HG03175 (cell line): ENCODE results near the gene IRS1.

Experiments
- ATAC-seq: cut with Tn5 transposase; IDR thresholded peaks from one replicate; pipeline ENCODE4 v1.9.1; 2021; ENCODE audit warnings: mild to moderate bottlenecking, moderate library complexity; ENCODE audit not compliant: unreplicated experiment

Gene IRS1

DNA sequence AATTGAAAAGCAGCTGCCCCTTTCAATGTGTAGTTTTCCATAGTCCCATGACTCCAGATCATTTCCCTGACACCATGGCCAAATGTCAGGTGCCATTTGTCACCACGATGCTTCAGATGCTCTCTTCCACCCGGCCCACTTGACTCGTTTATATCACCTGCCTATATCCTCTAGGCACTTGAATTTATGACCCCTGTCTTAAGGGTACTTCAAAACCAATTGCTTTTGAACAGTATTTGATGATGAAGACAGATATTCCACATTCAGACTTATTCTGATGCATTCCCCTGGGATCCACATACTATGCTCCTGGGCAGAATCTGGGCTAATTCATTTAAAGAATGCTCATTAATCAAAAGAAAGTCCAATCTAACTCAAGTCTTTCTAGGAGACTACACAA, 19.3 kb upstream of the IRS1 start:
- ATAC-seq = no peak

DNA sequence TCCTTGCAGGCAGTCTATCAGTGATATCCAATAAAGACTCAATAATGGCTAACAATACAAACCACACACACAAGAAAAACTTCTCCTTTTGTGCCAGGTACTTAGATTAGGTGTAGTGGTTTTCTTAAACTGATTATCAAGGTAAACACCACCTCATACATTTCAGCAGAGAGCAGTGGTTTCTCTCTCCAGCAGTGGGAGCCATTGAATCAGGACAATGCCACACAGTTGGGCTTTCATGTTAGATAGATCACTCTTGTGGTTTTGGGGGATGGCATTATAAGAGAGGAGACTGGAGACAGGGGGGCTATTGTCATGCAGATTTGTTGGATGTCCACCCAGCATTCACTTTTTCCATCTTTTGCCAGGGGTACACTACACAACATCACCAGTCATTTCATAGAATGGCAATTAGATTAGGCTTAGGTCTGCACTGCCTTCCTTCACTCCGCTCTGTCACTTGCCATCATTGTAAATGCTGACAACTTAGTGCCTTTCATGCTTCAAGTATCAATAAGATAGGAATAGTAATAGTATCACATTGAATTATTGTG, 13.6 kb upstream of the IRS1 start:
- no peak for ATAC-seq

DNA sequence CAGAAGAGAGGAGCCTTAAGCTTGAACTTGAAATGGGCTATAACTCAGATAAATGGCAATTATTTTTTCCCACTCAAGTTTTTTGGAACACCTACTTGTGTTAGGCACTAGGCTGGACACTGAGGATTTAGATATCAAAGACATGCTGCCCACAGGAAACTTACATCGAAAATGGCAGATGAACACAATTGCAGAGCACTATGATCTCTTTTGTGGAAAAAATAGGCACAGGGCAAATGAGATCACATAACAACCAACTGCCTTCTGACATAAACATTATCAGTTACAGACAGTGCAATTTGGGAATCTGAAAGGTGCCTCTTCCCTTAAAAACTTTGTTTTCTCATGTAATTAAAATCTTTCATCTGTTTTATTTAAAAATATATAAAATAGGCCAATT, 3.8 kb upstream of the IRS1 start:
- no peak for ATAC-seq

DNA sequence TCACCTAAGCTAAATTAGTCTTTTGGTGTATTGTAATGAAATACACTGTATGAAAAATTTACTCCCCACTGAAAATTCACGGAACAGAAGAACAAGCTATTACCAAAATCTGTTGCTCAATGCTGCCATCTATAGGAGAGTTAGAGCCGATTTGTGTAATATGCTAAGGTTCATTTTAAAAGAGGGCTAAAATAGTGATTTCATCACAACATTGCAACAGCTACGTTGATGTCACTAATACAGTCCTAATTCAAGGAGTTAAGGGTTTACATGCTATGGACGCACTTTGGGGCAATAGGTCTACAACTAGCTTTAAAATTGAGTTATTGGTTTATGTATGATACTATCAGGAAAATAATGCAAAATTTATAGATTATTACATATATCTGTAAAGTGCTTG, 3.0 kb upstream of the IRS1 start:
- ATAC-seq = no peak

DNA sequence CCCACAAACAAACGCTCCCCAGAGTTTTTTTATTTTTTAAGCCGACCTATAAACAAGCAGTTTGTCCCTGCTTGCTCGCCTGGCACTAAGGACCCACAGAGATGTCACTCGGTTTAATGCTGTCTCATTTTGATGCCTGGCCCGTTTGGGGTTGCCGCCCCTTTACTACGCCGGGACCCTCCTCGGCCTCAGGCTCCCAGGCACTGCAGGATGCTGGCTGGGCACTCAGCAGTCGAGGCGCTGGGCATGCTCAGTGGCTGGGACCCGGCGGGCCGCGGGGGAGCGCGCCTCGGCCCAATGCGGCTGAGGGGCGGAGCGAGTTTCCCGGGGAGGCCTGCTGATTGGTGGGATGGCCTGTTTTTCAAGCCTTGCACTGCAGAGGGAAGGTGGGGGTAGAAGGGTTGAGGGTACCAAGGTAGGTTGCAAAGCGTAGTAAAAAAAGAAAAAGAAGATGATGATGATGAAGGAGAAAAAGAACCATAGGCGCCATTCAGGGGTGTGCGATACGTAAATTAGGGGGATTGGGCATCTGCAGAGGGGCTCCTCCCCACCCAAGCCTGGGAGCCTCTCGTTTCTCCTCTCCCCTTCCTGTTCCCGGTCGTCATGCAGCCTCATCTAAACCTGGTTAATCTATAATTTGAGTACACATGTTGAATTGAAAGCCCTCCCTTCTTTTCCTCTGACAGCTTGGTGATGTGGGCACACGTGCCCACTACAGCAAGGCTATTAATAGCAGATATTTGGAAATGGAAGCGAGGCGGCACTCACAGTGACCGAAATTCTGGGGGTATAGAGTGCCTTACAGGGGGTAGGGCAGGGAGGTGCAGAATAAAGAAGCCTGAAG, 1.5 kb upstream of the IRS1 start:
- ATAC-seq = peak; percentile 82

DNA sequence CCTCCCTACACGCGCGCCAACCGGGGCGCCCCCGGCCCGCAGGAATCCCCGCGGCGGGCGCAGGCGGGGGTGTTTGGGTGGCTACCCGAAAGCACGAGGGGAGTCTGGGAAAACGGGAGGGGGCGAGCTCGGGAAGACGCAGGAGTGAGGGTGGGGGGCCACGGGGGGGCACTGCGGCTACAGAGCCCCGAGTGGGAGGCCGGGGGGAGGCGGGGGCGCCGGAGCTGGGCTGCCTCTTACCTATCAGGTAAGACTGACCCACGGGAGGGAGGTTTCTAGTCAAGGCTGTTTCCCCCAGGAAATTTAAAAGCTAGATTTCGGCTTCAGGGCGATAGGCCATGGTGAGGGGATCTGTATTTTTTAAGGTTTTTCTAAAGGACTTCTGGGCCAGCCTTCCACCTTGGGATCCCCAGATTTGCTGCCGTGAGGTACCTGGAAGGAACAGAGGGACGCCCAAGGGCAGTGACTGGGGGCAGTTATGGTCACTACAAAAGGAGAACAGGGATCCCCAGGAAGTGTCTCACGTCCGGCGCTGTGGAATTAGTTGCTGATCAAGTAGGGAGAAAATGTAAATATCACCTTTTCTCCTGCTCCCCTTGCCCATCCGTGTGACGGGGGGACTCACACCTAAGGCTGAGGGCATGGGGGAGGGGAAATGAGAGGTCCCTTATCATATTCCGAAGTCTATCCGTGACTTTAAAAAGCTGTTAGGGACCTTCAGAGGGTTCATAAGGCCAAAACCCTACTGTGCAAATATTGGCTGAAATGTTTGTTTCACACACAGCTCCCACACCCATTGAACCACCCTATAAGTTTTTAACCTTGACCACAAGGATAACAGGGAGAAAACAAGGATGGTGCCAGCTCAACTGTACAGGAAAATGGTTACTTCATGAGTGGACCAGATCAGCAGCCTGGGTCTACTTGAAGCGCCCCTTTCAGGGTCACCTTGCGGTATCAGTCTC, 638 bp upstream of the IRS1 start:
- ATAC-seq = no peak

DNA sequence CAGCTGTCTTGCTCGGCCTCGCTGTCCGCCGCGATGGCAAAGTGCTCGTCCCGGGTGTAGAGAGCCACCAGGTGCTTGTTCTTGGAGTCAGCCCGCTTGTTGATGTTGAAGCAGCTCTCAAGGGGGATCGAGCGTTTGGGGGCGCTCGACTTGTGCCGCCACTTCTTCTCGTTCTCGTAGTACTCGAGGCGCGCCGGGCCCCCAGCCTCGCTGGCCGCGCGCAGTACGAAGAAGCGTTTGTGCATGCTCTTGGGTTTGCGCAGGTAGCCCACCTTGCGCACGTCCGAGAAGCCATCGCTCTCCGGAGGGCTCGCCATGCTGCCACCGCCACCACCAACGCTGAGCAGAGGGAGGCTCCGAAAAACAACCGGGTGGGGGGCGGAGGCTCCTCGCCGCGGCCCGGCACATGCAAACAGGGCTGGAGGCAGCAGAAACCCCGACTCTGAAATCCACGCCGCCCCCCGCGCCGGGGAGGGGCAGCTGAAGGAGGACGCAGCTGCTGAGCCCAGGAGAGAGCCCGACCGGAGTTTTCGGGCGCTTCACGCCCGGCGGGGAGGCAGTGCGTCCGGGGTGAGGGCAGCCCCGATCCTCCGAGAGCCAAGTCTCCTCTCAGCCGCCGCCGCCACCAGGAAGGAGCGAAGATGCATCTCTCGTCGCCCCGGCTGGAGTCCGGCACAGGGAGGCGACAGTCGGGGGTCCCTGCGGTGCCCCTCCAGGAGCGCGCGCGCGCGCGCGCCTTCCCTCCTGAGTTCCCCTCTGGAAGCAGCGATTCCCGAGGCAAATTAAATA, 1.0 kb downstream of the IRS1 start:
- peak; percentile 19 for ATAC-seq

DNA sequence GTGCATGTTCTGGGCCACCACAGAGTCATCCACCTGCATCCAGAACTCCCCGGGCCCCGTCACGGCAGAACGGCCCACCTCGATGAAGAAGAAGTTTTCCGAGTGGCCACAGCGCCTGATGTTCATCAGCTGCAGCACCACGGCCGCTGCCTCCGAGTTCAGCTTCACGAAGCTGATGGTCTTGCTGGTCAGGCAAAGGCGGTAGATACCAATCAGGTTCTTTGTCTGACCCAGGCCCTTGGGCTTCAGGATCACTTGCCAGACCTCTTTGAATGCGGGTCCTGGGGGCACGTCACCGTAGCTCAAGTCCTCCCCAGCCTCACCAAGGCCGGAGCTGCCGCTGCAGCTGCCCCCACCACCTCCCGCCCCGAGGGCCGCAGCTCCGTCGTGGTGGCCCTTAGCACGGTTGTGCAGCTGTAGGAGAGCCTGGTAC, 1.6 kb downstream of the IRS1 start:
- ATAC-seq = no peak

DNA sequence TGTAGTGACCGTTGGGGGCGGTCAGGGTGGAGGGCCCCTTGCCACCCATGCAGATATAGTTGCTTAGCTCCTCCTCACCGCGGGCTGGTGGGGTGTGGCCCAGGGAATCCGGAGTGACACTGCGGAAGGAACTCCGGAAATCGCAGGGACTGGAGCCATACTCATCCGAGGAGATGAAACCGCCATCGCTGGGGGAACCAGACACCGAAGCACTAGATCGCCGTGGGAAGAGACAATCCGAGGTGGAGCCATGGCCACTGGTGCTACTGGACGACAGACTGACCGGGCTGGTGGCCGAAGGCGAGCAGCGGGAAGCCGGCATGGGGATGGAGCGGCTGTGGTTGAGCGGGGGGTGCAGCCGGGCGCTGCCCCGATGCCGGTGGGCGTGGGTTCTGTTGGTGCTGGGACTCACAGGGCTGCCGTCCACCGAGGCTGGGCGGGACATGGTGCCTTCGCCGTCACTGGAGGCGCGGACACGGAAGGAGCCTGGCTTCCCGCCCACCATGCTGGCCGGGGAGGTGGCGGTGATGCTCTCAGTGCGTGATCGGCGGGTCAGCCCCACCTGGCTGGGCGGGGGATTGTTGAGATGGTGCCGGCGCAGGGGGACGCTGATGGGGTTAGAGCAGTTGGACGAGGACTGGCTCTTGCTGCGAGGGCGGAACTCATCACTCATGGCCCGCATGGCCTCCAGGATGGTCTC, 2.2 kb downstream of the IRS1 start:
- no peak for ATAC-seq

DNA sequence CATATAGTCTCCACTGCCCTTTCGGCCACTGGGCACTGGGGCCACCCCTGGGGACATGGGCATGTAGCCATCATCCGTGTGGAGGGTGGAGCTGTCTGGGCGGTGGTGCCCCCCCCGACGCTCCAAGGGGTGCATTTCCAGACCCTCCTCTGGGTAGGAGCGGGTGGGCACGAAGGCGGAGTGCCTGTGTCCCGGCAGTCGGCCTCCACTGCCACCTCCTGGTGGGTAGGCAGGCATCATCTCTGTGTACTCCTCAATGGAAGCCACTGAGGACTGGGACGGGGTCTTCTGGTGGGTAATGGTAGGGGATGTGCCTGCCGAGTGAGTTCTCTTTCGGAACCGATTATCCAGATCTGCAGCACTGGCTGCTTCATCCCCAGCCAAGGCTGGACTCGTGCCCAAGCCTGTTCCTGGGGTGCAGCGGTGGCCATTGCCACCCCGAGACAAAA, 2.8 kb downstream of the IRS1 start:
- no peak for ATAC-seq

DNA sequence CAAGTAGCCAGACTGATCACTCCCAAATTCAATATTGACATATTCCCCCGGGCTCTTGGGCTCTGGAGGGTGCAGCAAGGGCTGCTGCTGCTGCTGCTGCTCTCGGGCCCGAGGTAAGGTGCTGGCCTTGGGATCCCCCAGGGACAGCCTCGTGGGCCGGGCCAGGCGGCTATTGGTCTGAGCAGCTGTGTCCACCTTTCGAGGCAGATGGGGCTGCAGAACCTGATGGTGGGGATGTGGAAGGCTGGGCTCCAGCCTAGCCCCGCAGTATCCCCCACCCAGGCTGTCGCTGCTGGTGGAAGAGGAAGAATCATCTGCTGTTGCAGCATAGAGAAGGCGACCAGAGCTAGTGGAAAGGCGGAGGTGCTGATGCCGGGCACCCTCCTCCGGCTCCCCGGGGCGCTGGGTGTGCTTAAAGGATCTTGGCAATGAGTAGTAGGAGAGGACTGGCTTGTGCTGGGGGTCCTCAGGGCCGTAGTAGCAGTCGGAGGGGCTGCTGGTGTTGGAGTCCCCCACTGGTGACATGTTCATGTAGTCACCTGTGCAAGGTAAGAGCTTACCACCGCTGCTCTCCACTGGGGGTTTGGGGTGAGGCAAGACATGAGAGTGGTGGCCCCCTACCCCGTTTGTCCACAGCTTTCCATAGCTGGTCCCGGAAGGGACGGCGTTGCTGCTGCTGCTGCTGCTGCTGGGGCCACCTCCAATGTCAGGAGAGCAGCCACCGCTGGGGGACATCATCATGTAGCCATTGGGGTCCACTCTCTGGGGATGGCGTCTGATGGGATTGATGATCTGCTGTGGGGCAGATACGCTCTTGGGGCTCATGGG, 3.4 kb downstream of the IRS1 start:
- no peak for ATAC-seq

DNA sequence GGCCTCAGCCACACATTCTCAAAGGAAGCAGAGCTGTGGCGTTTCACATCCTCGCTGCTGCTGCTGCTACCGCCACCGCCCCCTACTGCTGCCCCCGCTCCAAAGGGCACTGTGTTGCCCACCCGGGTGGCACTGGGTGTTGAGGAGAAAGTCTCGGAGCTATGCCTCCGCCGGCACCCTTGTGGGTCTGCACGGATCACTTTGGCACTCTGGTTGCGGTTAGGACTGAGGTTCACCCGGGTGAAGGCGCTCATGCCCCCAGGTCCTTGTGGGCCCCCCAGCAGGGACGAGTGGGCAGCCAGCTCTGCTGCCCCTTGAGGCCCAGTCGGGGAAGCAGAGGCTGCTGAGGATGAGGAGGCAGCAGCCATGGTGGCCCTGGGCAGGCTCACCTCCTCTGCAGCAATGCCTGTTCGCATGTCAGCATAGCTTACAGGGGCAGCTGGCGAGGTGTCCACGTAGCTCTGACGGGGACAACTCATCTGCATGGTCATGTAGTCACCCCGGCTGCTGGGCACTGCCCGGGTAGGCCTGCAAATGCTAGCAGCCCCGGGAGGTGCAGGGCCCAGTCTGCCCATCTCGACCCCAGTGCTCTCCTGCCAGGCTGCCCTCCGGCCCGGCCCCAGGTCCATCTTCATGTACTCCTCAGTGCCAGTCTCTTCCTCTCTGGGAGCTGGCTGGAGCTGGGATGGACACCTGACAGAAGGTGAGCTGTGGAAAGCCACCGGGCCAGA, 4.2 kb downstream of the IRS1 start:
- no peak for ATAC-seq

DNA sequence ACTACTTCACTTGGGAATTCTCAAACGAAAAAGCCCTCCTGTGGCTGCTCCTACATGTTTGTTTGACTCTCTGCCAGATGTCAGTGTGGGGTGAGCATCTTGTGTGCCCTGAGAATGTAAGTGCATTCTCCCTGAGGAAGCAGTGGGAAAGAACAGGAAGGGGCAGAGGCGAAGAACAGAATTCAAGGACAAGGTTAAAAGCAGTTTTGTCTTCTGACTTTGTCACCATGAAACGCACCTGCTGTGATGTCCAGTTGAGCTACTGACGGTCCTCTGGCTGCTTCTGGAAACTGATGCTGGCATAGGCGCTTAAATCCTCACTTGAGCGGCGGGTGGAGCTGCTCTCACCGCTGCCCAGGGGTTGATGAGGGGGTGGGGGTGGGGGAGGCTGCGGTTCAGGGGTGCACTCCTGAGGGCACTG, 4.9 kb downstream of the IRS1 start:
- no peak for ATAC-seq

DNA sequence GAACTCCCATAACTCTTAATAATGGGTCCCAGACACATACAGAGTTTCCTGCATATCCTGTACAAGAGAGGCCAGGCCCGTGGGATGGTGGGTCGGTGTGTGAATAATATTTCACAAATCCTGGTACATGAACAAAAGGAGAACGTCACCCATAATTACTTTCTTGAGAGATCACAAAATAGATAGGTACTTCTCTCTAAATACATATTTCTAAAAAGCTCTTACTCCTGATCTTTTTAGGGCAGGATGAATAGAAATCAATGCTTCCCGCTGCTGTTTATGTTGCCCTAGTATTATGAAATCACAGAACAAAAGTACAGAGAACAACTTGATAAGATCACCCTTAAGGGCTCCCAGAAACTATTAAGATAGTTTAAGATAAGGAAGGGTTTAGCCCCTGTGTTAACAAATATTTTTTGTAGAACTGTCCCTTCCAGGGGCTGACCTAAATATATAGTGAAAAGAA, 5.4 kb downstream of the IRS1 start:
- ATAC-seq = no peak

DNA sequence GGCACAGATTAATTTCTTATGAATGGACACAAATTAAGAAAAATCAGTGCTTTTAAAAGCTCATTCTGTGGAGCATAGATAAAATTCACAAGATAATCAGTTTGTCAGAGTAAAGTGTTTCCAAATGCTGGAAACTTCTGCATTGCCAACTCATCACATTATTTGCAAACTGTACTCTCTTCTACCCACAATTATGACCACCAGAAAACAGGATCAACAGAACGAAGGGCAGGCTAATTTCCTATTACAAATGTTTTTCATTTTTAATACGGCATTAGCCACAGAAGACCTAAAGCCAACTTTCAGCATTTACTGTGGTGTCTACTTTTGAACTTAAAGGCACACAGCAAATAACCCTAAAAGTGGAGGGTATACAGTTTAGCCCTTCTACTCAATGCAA, 6.0 kb downstream of the IRS1 start:
- ATAC-seq = no peak

DNA sequence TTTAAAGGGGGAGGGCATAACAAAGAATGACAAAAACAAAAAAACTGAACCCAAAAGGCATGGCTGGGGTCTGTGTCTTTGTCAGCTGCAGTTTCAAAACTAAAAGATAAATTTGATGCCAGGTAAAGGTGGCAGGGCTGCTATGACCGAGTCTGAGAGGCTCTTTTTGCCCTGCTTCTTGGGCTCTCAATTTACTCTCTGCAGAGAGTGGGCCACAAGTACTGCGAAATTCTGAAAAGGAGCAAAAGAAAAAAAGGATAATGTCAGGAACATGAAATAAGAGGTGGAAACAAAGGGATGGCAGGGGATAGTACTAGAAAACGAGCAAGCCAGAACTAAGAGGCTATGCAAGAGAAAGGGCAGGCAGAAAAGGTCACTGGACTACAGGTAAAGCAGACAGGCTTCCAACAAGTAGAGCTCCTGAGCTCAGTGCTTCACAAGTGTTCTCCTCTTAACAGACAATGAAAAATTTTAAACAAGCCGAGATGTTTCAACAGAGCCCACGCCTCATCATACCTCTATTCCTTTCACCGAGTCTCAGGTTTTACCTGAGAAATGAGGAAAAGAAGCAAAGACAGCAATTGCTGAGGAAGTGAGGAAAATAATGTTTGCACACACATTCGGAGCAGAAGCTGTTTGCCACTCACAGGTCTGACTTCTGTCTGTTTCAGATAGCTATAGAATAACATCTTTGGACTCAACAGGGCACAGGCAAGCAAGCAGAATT, 7.3 kb downstream of the IRS1 start:
- ATAC-seq = no peak

DNA sequence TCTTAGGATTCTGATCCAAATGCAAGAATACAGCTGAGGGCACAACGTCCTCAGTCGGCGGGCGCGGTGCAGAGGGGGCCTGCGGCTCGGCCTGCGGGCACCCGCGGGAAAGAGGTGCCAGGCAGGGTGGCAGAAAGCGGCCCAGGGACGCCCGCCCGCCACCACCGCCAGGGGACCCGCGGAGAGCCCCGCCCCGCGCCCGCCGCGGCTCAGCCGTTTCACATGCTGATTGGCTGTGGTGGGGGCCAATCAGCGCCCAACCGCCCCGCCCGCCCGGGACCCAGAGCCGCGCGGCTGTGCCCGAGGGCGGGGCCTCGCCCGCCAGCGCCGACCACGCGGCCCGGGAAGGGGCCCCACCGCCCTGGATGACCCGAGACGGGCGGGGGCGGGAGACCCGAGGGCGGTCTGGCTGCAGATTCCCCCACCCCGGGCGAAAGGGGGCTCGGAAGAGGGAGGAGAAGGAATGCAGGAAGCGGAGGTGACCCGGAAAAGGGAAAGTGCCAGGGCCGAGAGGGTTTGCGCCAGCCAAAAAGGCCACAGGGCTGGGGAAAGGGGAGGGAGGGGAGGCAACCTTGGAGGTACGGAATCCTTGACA, 8.0 kb downstream of the IRS1 start:
- peak; percentile 98 for ATAC-seq
